SH-SY5Y (cell line): ENCODE data around the gene MTRR.

ENCODE experiments used
- GATA2 ChIP-seq: IDR thresholded peaks from 2 replicates; pipeline ENCODE4 v1.6.1; 2011; ENCODE audit warnings: mild to moderate bottlenecking, low read depth, low read length
- GATA3 ChIP-seq: IDR thresholded peaks from 2 replicates; pipeline ENCODE4 v1.6.1; 2011; ENCODE audit warnings: low read depth, mild to moderate bottlenecking, low read length, moderate library complexity

DNA sequence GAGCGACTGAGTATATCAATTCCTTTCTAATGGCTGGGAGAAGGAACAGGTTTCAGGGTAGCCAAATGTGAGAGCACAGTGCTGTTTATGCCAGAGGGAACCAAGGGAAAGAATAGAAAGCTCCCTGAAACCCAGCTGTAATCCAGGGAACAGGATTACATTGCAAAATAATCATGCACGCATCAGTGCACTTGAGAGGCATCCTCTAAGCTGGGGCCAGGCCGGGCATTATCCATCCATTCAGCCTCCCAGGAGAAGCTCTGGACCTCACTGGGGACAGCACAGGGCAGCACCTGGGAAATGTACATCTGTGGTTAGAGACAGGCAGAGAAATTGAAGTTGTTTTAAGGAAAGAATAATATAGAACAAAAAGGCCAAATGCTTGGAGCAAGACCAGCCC lies 72.7 kb downstream of the MTRR start:
- TF ChIP-seq GATA2: no peak
- no peak for TF ChIP-seq GATA3
